Measurements from ENCODE around the gene GNB2. TPM values are rescaled to one million over a fixed set of nuclear protein-coding genes. Genes with fewer than 3 reads are reported as not detected.
A peak's percentile ranks its signal among the peaks of the same experiment; 100 is the strongest.
"Not testable (repeated sequence)": the region's sequence is repeated elsewhere in the genome, so short reads cannot be mapped to it uniquely, and the experiment has no call there.

The GNB2 gene
- total RNA-seq, 1 experiment from 2014 or later: 65.0 TPM

DNA sequence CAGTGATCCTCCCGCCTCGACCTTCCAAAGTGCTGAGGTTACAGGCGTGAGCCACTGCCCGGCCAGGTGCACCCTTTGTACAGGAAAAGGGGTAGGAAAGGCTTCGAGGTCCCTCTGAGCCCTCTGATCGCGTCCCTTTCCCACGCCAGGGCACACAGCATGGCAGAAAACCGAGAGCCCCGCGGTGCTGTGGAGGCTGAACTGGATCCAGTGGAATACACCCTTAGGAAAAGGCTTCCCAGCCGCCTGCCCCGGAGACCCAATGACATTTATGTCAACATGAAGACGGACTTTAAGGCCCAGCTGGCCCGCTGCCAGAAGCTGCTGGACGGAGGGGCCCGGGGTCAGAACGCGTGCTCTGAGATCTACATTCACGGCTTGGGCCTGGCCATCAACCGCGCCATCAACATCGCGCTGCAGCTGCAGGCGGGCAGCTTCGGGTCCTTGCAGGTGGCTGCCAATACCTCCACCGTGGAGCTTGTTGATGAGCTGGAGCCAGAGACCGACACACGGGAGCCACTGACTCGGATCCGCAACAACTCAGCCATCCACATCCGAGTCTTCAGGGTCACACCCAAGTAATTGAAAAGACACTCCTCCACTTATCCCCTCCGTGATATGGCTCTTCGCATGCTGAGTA lies 33.3 kb downstream of the GNB2 start:
- H3K4me2 ChIP-seq (ENCODE audit: low read depth, low read length, poor library complexity, severe bottlenecking): peak overlapping the region; percentile 95
- peaks cover 9% of the 10 kb centered on the region; the same call in 1 of the 2 replicates for H4K20me1 ChIP-seq (ENCODE audit: insufficient read depth, low read depth, low read length)
- peaks cover 7% of the 10 kb centered on the region; the same call in 1 of the 2 replicates for H3K36me3 ChIP-seq (ENCODE audit: insufficient read depth, low read length)
- H3K79me2 ChIP-seq (ENCODE audit: low read length): peaks cover 22% of the 10 kb centered on the region
- H3K27me3 ChIP-seq (ENCODE audit: low read length): no peaks in the 10 kb centered on the region
- H3K9me3 ChIP-seq (ENCODE audit: low read length): no peaks in the 10 kb centered on the region
- peak overlapping the region; percentile 58; the same call in 1 of the 2 replicates for H3K27ac ChIP-seq (ENCODE audit: low read length)
- DNase-seq: no peak
- H2AFZ ChIP-seq (ENCODE audit: low read length): no peak overlapping the region
- H3K9me2 ChIP-seq (replicated peaks; ENCODE audit: insufficient read depth, low read length): no peaks in the 10 kb centered on the region
- H3K4me3 ChIP-seq (ENCODE audit: low read length): peak overlapping the region; percentile 100
- peaks cover 20% of the 10 kb centered on the region for H3K4me1 ChIP-seq (ENCODE audit: low read length)
- H3K9ac ChIP-seq (ENCODE audit: low read length): peak overlapping the region; percentile 100

DNA sequence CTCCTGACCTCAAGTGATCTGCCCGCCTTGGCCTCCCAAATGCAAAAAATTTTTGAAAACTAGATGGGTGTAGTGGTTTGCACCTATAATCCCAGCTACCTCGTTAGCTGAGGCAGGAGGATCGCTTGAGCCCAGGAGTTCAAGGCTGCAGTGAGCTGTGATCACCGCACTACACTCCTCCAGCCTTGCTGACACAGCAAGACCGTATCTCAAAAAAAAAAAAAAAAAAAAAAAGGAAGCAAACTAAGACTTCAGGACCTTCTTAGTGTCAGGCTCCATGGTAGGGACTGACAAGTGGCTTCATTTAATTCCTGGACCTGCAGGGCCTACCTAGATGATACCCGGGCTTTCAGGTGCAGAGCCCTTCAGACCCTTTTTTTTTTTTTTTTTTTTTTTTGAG lies 34.9 kb downstream of the GNB2 start:
- Histone ChIP-seq H3K79me2 (ENCODE audit: low read length) (peaks cover 22% of the 10 kb centered on the region), H2AFZ (ENCODE audit: low read length) (no peak overlapping the region)

DNA sequence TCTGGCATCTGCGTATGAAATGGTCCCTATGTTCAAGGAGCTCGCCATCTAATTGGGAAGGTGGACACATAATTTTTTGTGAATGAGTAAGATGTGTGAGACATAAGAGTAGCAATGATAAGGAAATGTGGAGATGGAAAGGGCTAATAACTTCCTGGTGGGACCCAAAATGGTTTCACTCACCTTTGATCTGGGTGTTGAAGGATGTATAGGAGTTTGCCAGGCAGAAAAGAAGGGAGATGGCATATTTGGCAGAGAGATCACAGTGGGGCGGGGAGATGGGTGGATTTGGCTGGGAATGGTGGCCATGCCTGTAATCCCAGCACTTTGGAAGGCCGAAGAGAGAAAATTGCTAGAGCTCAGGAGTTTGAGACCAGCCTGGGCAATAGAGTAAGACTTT lies 36.9 kb downstream of the GNB2 start:
- Histone ChIP-seq H3K27ac (ENCODE audit: low read length) (no peak overlapping the region), H3K4me1 (ENCODE audit: low read length) (peaks cover 13% of the 10 kb centered on the region), H3K36me3 (ENCODE audit: insufficient read depth, low read length) (peaks cover 7% of the 10 kb centered on the region; the same call in 1 of the 2 replicates), H3K9me2 (replicated peaks; ENCODE audit: insufficient read depth, low read length) (no peaks in the 10 kb centered on the region), H3K4me3 (ENCODE audit: low read length) (no peak overlapping the region), H3K79me2 (ENCODE audit: low read length) (peaks cover 22% of the 10 kb centered on the region), H3K27me3 (ENCODE audit: low read length) (no peaks in the 10 kb centered on the region), H2AFZ (ENCODE audit: low read length) (no peak overlapping the region), H4K20me1 (ENCODE audit: insufficient read depth, low read depth, low read length) (peaks cover 9% of the 10 kb centered on the region; the same call in 1 of the 2 replicates), H3K9me3 (ENCODE audit: low read length) (no peaks in the 10 kb centered on the region), H3K4me2 (ENCODE audit: low read depth, low read length, poor library complexity, severe bottlenecking) (no peak overlapping the region), H3K9ac (ENCODE audit: low read length) (no peak overlapping the region)
- DNase-seq: no peak

More for the DNA sequence above, 34.9 kb downstream of the GNB2 start:
- H4K20me1 ChIP-seq (ENCODE audit: insufficient read depth, low read depth, low read length): peaks cover 9% of the 10 kb centered on the region; the same call in 1 of the 2 replicates
- no peak overlapping the region for H3K9ac ChIP-seq (ENCODE audit: low read length)
- H3K4me2 ChIP-seq (ENCODE audit: low read depth, low read length, poor library complexity, severe bottlenecking): no peak overlapping the region
- no peaks in the 10 kb centered on the region for H3K9me3 ChIP-seq (ENCODE audit: low read length)
- H3K36me3 ChIP-seq (ENCODE audit: insufficient read depth, low read length): peaks cover 7% of the 10 kb centered on the region; the same call in 1 of the 2 replicates
- no peaks in the 10 kb centered on the region for H3K9me2 ChIP-seq (replicated peaks; ENCODE audit: insufficient read depth, low read length)
- no peaks in the 10 kb centered on the region for H3K27me3 ChIP-seq (ENCODE audit: low read length)
- peaks cover 20% of the 10 kb centered on the region for H3K4me1 ChIP-seq (ENCODE audit: low read length)
- no peak overlapping the region for H3K27ac ChIP-seq (ENCODE audit: low read length)
- no peak for DNase-seq
- no peak overlapping the region for H3K4me3 ChIP-seq (ENCODE audit: low read length)

DNA sequence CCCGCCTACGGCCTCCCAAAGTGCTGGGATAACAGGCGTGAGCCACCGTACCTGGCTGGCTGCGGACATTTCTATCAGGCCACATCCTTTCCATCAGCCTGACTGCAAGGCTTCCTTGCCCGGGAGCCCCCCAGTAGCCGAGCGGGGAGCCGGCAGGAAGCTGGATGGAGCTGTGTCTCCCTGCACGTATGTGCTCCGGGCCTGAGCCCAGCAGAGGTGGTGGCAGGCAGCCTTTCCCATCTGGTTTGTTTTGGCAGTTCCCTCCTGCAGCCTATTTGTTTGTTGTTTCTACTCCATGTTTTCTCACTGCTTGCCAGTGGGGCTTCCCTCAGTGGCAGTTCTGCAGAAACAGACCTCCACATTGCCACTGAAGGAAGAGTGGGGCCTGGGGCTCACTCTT lies 37.8 kb downstream of the GNB2 start:
- peaks cover 11% of the 10 kb centered on the region for H3K4me1 ChIP-seq (ENCODE audit: low read length)
- H3K79me2 ChIP-seq (ENCODE audit: low read length): peaks cover 17% of the 10 kb centered on the region
- H2AFZ ChIP-seq (ENCODE audit: low read length): no peak overlapping the region
- peaks cover 9% of the 10 kb centered on the region; the same call in 1 of the 2 replicates for H4K20me1 ChIP-seq (ENCODE audit: insufficient read depth, low read depth, low read length)
- H3K4me3 ChIP-seq (ENCODE audit: low read length): no peak overlapping the region
- no peaks in the 10 kb centered on the region for H3K27me3 ChIP-seq (ENCODE audit: low read length)
- no peak overlapping the region for H3K9ac ChIP-seq (ENCODE audit: low read length)
- H3K9me3 ChIP-seq (ENCODE audit: low read length): no peaks in the 10 kb centered on the region
- no peak overlapping the region for H3K27ac ChIP-seq (ENCODE audit: low read length)
- no peak overlapping the region for H3K4me2 ChIP-seq (ENCODE audit: low read depth, low read length, poor library complexity, severe bottlenecking)
- no peak for DNase-seq
- peaks cover 7% of the 10 kb centered on the region; the same call in 1 of the 2 replicates for H3K36me3 ChIP-seq (ENCODE audit: insufficient read depth, low read length)
- H3K9me2 ChIP-seq (replicated peaks; ENCODE audit: insufficient read depth, low read length): no peaks in the 10 kb centered on the region

DNA sequence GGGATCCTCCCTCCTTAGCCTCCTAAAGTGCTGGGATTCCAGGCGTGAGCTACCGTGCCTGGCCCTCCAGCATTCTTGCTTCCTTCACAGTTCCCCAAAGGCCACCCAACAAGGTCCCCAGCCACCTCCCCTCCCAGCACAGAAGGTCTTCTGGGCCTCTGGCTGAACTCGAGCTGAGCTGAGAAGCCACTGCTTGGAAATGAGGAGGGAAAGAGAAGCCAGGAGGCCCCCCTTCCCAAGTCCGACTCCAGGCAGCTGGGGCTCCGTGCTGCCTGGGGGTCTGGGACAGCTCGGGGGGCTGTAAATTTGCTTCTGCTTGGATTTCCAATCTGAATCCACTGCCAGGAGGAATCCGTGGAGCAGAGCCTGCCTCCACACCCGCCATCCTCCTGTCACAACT lies 41.2 kb downstream of the GNB2 start:
- H3K9me2 ChIP-seq (replicated peaks; ENCODE audit: insufficient read depth, low read length): no peaks in the 10 kb centered on the region
- no peak overlapping the region for H3K9ac ChIP-seq (ENCODE audit: low read length)
- no peaks in the 10 kb centered on the region for H3K4me1 ChIP-seq (ENCODE audit: low read length)
- H3K27ac ChIP-seq (ENCODE audit: low read length): no peak overlapping the region
- no peaks in the 10 kb centered on the region for H4K20me1 ChIP-seq (ENCODE audit: insufficient read depth, low read depth, low read length)
- no peak overlapping the region for H3K4me3 ChIP-seq (ENCODE audit: low read length)
- H3K36me3 ChIP-seq (ENCODE audit: insufficient read depth, low read length): no peaks in the 10 kb centered on the region
- no peak overlapping the region for H2AFZ ChIP-seq (ENCODE audit: low read length)
- H3K27me3 ChIP-seq (ENCODE audit: low read length): no peaks in the 10 kb centered on the region
- no peak overlapping the region for H3K4me2 ChIP-seq (ENCODE audit: low read depth, low read length, poor library complexity, severe bottlenecking)
- DNase-seq: no peak
- no peaks in the 10 kb centered on the region for H3K9me3 ChIP-seq (ENCODE audit: low read length)
- H3K79me2 ChIP-seq (ENCODE audit: low read length): no peaks in the 10 kb centered on the region

DNA sequence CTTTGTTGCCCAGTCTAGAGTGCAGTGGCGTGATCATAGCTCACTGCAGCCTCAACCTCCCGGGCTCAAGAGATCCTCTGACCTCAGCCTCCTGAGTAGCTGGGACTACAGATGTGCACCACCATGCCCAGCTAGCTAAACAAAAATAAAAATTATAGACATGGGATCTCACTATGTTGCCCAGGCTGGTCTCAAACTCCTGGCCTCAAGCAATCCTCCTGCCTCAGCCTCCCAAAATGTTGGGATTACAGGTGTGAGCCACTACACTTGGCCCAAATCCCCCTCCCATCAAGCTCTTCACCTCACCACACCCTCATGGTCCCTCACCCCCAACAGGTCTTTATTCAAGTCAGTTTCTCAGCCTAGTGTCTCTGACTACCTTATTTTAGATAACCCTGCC lies 43.5 kb downstream of the GNB2 start:
- not testable (repeated sequence) for H3K4me2 ChIP-seq (ENCODE audit: low read depth, low read length, poor library complexity, severe bottlenecking); H4K20me1 ChIP-seq (ENCODE audit: insufficient read depth, low read depth, low read length); H3K9me3 ChIP-seq (ENCODE audit: low read length); H2AFZ ChIP-seq (ENCODE audit: low read length); H3K79me2 ChIP-seq (ENCODE audit: low read length); H3K9ac ChIP-seq (ENCODE audit: low read length); H3K27ac ChIP-seq (ENCODE audit: low read length); H3K9me2 ChIP-seq (replicated peaks; ENCODE audit: insufficient read depth, low read length); H3K27me3 ChIP-seq (ENCODE audit: low read length); H3K36me3 ChIP-seq (ENCODE audit: insufficient read depth, low read length); H3K4me1 ChIP-seq (ENCODE audit: low read length); H3K4me3 ChIP-seq (ENCODE audit: low read length); DNase-seq

DNA sequence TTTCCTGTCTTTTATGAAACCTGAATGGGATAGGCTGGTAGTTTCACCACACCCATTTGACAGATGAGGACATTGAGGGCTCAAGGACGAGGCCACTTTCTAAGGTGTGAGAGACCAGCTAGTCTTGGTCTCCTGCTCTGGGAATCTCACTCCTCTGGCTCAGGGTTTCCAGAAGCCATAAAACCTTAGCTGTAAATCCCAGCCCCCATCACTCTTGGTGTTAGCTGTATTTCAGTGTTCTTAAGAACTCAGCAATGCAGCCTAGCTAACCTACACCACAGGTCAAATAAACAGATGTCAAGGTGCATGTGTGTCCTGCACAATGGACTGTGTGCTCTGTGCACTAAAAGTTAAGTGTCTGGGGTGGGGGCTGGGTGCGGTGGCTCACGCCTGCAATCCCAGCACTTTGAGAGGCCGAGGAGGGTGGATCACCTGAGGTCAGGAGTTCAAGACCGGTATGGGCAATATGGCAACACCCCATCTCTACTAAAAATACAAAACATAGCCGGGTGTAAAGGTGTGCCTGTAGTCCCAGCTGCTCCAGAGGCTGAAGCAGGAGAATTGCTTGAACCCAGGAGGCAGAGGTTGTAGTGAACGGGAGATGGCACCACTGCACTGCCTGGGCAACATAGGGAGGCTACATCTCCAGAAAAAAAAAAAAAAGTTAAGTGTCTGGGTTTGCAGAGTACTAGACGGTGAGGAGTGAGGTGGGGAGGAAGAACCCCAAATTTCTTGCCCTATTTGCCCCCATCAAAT lies 46.2 kb downstream of the GNB2 start:
- Histone ChIP-seq H3K27ac (ENCODE audit: low read length) (no peak overlapping the region), H3K9me2 (replicated peaks; ENCODE audit: insufficient read depth, low read length) (no peaks in the 10 kb centered on the region), H3K27me3 (ENCODE audit: low read length) (no peaks in the 10 kb centered on the region), H3K4me1 (ENCODE audit: low read length) (no peaks in the 10 kb centered on the region), H3K4me2 (ENCODE audit: low read depth, low read length, poor library complexity, severe bottlenecking) (no peak overlapping the region), H3K9me3 (ENCODE audit: low read length) (no peaks in the 10 kb centered on the region), H3K79me2 (ENCODE audit: low read length) (no peaks in the 10 kb centered on the region), H4K20me1 (ENCODE audit: insufficient read depth, low read depth, low read length) (no peaks in the 10 kb centered on the region), H2AFZ (ENCODE audit: low read length) (no peak overlapping the region), H3K9ac (ENCODE audit: low read length) (no peak overlapping the region), H3K4me3 (ENCODE audit: low read length) (no peak overlapping the region), H3K36me3 (ENCODE audit: insufficient read depth, low read length) (no peaks in the 10 kb centered on the region)
- DNase-seq: no peak

DNA sequence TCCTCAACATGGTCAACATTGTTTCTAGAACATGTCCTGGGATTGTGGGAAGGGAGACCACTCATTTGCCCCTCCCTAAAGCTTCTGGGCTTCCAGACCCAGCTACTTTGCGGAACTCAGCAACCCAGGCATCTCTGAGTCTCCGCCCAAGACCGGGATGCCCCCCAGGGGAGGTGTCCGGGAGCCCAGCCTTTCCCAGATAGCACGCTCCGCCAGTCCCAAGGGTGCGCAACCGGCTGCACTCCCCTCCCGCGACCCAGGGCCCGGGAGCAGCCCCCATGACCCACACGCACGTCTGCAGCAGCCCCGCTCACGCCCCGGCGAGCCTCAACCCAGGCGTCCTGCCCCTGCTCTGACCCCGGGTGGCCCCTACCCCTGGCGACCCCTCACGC lies 46.7 kb downstream of the GNB2 start, which contains the start of gene EPO:
EPO (plus strand) TSS at position 190 of the 392 bp plus-strand sequence. CDS start 513 bp downstream, outside the sequence.
- Histone ChIP-seq H3K9me3 (ENCODE audit: low read length) (no peaks in the 10 kb centered on the region), H3K36me3 (ENCODE audit: insufficient read depth, low read length) (no peaks in the 10 kb centered on the region), H3K27ac (ENCODE audit: low read length) (no peak within 1 kb of the TSS), H3K4me2 (ENCODE audit: low read depth, low read length, poor library complexity, severe bottlenecking) (no peak within 1 kb of the TSS), H3K9me2 (replicated peaks; ENCODE audit: insufficient read depth, low read length) (no peaks in the 10 kb centered on the region), H4K20me1 (ENCODE audit: insufficient read depth, low read depth, low read length) (no peaks in the 10 kb centered on the region), H3K9ac (ENCODE audit: low read length) (no peak within 1 kb of the TSS), H3K27me3 (ENCODE audit: low read length) (no peaks in the 10 kb centered on the region), H3K4me3 (ENCODE audit: low read length) (no peak within 1 kb of the TSS), H3K4me1 (ENCODE audit: low read length) (no peaks in the 10 kb centered on the region; the same call in 1 of the 2 replicates), H3K79me2 (ENCODE audit: low read length) (no peaks in the 10 kb centered on the region), H2AFZ (ENCODE audit: low read length) (no peak within 1 kb of the TSS)
- no peak for DNase-seq
